HG02981 (cell line): ENCODE data around the gene RAB35.

Experiments used
- ATAC-seq: cut with Tn5 transposase; IDR thresholded peaks from one replicate; pipeline ENCODE4 v1.9.1; 2021; ENCODE audit warnings: mild to moderate bottlenecking, moderate library complexity; ENCODE audit not compliant: unreplicated experiment

Gene RAB35

GRCh38 chr12:120109570-120110267 lies 6.8 kb downstream of the RAB35 start:
- no peak for ATAC-seq

- ATAC-seq = no peak
Observed at GRCh38 chr12:120106151-120106550, 10.4 kb downstream of the RAB35 start.

- no peak for ATAC-seq
Observed at GRCh38 chr12:120103371-120103770, 13.2 kb downstream of the RAB35 start.

GRCh38 chr12:120103044-120103338 lies 13.6 kb downstream of the RAB35 start:
- ATAC-seq = no peak

- ATAC-seq = no peak
Observed at GRCh38 chr12:120102189-120103043, 14.1 kb downstream of the RAB35 start.

GRCh38 chr12:120101617-120102016 lies 14.9 kb downstream of the RAB35 start:
- ATAC-seq = no peak

GRCh38 chr12:120101182-120101581 lies 15.4 kb downstream of the RAB35 start:
- no peak for ATAC-seq

- ATAC-seq = no peak
Observed at GRCh38 chr12:120100630-120101029, 15.9 kb downstream of the RAB35 start.

- no peak for ATAC-seq
Observed at GRCh38 chr12:120099738-120100137, 16.8 kb downstream of the RAB35 start.

- no peak for ATAC-seq
Observed at GRCh38 chr12:120098756-120099470, 17.6 kb downstream of the RAB35 start.

GRCh38 chr12:120096671-120097202 lies 19.8 kb downstream of the RAB35 start:
- ATAC-seq = no peak

- ATAC-seq = no peak
Observed at GRCh38 chr12:120095736-120096135, 20.8 kb downstream of the RAB35 start.

- no peak for ATAC-seq
Observed at GRCh38 chr12:120095331-120095730, 21.2 kb downstream of the RAB35 start.

GRCh38 chr12:120094485-120094884 lies 22.1 kb downstream of the RAB35 start:
- ATAC-seq = no peak

- ATAC-seq = no peak
Observed at GRCh38 chr12:120093592-120094355, 22.8 kb downstream of the RAB35 start.

- no peak for ATAC-seq
Observed at GRCh38 chr12:120093336-120093591, 23.3 kb downstream of the RAB35 start.

- no peak for ATAC-seq
Observed at GRCh38 chr12:120092551-120093335, 23.8 kb downstream of the RAB35 start.

- ATAC-seq = no peak
Observed at GRCh38 chr12:120091371-120092090, 25.0 kb downstream of the RAB35 start.

- ATAC-seq = no peak
Observed at GRCh38 chr12:120090626-120091295, 25.8 kb downstream of the RAB35 start.
